NCI-H460 (cell line): Measurements from ENCODE around the gene C2orf81. TPM values are rescaled to one million over a fixed set of nuclear protein-coding genes. Genes with fewer than 3 reads are reported as not detected.

Experiments
- DNase-seq: peaks from one replicate; pipeline ENCODE4 v3.0.0-alpha.2; 2016; ENCODE audit warnings: low read depth; ENCODE audit errors: extremely low read depth
- total RNA-seq: library from RNA; depleted of rRNA; stranded (reverse); fragments of >200 nt; shearing (Covaris generic); gene quantifications from 2 replicates; pipeline ENCODE4 v1.2.3, GENCODE V29; 2014

Gene C2orf81
- total RNA-seq, 1 experiment from 2014 or later, result 1.2 TPM

DNA sequence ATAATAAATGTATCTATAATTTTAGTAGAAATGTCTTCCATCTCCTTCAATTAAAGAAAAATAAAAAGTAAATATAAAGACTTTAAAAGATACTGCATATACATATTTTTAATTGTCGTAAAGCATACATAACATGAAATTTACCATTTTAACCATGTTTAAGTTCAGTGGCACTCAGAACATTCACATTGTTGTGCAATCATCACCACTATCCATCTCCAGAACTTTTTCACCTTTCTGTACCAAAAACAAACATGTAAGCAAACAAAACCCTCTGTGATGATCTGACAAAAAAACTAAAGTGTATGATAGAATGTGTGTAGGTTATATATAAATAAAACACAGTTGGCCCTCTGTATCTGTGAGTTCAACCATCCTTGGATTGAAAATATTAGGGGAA lies 27.9 kb downstream of the C2orf81 start:
- DNase-seq, result no peak

DNA sequence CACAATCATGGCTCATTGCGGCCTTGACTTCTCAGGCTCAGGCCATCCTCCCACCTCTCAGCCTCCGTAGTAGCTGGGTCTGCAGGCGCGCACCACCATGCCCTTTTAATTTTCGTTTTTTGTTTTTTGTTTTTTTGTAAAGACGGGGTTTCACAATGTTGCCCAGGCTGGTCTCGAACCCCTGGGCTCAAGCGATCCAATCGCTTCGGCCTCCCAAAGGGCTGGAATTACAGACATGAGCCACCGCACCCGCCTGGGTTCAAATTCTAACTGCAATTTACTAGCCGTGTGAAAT lies 29.0 kb downstream of the C2orf81 start:
- no peak for DNase-seq

DNA sequence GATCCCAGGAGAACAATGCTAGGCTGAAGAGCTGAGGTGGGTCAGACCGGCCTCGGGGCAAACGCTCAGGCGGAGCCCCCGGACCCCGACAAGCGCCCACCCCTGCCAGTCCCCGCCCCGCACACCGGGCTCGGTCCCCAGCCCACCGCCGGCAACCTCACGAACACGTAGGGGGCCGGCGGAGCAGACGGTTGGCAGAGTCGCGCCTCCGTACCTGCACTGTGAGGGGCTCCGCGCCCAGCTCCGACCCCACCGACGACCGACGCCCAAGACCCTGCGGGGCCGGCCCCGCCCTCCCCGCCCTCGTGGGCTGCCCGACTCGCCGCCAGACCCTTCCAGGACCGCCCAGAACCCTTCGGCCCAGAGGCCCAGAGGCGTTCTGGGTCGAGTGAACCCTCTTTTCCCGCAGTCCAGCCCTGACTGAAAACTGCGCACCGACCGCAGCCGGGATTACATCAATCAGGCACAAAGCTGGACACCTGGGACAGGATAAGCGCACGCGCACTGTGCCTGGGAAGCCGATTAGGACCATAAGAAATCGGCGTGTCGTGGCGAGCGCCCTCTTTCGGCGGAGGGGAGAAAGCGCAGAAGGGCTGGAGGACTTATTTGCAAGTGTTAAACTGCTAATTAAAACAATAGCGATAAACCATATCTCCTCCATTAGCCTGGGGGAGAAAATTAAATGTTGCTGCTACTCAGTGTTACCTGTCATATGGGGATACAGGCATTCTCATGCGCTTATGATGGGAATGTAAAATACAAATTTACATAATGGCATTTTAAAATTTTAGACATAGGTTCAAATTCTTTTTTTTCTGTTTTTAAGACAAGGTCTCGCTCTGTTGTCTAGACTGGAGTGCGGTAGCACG lies 29.6 kb downstream of the C2orf81 start:
- DNase-seq, result peak; percentile 92

DNA sequence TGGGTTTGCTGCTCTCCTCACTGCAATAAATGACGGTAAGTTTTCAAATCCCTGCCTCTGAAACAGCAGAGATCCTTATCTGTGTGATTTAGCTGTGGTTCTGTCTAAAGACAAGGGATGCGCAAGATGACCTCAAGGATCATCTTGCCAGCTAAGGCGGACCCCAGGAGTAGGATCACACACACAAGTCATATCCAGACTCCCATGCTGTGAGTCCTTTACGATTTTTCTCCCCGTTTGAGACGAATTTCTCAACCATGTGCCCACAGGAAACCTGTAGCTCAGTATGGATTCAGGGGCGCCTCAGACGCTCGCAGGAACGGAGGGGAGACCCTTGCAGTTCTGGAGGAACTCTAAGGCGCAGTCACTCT lies 30.2 kb downstream of the C2orf81 start:
- no peak for DNase-seq

DNA sequence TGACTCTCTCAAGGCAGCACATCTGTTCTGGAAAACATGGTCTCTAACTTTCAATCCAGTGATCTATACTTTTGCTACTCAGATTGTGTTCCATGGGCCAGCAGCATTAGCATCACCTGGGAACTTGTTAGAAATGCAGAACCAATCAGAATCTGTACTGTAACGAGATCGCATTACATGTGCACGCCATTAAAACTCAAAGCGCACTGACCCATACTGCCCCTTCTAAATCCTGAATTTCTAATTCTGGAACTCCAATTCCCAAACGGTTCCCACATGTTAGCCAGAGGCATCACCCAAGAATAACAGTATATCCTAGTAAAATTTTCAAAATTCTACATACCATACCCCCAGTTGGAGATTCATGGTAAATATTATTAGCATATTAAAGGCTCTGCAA lies 30.8 kb downstream of the C2orf81 start:
- no peak for DNase-seq

DNA sequence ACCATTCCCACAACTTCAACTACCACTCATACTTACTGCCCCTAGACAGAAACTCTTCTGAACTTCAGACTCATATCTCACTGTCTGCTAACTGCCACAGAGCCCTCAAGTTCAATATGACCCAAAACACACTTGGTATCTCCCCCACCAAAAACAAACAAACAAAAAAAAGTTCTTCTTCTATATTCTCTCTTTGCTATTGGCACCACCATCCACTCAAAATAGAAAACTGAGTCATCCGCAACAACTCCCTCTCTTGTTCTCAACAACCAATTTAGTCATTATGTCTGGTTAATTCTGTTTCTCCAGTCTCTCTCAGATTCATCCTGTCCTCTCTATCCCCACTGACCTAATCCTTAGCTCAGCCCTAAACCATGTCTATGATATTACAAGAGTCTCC lies 34.1 kb downstream of the C2orf81 start:
- no peak for DNase-seq

DNA sequence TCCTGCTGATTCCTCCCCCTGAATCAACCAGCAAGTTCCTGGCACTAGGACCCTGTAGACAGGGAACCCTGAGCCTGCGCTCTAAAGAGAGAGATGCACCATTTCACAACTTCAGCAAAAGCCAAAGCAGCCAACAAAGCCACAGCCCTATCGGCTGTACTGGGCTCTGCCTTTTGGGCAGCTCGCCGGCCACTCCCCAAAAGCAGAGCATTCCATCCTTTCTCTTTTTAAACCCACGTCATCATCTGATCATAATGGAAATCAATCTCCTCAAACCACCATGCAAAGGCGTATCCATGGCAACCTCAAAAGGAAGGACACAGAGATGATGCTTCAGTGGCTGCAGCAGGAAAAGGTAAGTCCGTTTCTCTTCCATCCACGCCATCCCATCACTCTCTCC lies 36.0 kb downstream of the C2orf81 start:
- DNase-seq, result no peak

DNA sequence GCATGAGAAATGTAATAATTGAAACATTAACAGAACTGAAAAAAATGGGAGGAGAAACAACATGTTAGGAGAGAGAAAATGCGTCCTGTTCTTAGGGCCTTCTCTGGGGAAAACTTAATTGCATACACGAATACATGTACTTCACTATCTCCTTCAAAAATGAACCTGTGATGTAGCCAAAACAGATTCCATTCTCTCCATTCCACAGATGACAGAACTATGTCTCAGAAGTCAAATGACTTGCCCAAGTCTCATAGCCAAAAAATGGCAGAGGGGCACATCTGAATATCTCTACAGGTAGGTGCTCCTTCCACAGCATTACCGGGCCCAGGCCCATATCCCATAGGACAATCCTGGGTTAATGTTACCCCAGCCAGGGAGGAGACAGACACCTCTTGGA lies 37.4 kb downstream of the C2orf81 start:
- DNase-seq, result no peak

DNA sequence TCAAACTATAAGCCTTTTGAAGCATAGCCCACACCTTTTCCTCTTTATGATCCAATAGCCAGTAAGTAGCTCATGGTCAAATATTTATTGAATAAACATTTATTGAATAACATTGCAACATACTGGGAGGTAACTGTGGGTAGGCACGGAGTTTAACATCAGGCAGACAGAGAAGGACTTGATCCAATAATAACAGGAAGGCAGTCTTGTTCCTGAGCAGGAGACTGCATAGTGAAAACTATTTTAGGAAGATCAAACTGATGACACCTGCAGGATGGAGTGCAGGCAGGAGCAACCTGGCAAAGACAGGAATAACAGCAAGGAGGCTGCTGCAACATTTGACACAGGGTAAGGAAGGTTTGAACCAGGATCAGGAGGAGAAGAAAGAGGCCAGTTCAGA lies 38.2 kb downstream of the C2orf81 start:
- DNase-seq, result no peak

DNA sequence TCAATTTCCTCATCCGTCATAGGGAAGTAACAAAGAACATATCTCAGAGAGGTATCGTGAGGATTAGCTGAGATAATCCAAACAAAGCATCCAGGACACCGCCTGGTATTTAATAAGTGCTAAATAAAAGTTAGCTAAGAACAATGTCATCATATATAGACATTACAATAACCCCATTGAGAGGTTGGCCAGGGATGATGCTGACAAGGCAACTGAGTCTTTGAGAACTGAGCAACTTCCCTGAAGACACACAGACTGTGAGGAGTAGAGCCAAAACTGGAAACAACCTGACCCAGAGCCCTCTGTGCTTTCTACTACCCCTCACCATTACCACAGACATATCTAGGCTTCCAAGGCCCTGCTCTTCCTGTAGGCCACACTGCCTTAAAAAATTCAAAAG lies 39.7 kb downstream of the C2orf81 start:
- no peak for DNase-seq

DNA sequence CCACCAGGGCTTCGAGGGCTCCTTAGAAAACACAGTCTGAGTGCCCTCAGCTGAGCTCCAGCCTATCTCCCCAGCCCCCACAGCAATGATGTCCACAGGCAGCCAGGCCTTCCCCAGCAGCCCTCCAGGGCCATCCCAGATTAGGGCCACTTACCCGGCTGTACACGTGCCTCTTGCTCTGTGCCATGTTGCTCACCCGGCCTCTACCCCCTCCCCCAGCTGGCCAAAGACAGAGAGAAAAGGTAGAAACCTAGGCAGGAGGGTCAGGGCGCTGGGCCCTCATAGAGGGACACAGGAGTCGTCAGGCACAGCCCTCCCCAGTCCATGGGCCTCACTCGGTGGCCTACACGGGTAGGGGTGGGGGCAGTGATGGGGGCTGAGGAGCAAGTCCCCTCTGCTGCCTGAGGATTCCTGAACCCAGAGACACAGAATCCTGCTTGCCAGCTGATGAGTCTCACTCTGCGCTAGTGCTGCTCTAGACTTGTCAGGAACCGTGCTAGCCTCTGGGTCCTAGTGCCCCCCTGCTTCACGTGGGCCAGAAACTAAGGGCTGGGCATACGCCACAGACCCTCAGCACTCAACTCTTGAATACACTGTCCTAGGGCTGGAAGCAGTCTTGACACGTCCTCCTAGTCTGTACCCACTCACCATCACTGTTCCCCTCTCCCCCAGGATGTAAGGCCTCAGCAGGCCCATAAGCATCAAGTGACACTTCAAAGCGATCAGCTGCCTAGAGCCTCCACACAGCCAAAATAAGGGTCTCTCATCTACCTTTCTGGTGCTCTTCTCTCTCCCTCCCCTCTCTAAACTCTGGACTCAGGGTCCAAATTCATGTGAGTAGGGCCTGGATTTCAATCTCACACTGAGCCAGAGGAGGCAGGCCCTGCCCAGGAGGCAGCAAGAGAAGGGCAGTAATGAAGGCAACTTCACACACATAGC lies 41.3 kb downstream of the C2orf81 start, which contains the start of gene DCTN1:
DCTN1 (minus strand) TSS at position 461 of the 939 bp plus-strand sequence; CDS start at position 187, 274 bp downstream.
- DNase-seq, result peak; percentile 16

DNA sequence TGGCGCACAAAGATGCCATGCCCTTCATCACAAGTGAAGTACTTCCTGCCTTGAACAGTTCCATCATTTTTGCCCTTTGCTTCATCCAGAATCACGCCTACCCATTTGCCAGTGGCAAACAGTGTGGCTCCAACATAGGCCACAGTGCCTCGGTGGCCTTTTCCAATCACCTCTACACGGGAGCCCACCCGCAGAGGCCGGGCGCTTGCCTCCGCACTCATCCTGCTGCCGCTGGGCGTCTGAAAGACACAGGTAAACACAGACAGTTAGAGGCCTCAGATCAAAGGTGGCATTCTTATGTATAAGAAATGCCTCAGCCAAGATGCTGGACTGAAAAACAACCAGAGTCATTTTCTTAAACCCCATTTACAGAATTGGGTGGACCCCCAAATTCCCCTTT lies 43.4 kb downstream of the C2orf81 start:
- DNase-seq, result no peak

DNA sequence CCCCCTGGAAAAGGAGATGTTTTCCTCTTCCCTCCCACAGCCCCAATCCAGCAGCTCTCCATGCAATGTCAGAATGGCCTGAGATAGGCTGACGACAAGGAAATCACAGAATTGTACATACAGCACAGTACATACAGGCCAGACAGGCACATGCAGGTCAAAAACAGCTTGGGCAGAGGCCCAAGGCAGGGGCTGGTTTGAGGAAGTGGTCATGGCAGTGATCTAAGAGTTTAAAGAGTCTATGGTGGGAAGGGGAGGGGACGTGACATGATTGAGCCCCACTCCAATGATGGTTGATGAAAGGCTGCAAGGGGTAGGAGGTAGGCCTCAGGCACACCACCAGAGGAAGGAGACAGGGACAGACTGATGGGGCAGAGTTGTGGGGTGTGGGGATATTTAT lies 45.6 kb downstream of the C2orf81 start:
- no peak for DNase-seq

DNA sequence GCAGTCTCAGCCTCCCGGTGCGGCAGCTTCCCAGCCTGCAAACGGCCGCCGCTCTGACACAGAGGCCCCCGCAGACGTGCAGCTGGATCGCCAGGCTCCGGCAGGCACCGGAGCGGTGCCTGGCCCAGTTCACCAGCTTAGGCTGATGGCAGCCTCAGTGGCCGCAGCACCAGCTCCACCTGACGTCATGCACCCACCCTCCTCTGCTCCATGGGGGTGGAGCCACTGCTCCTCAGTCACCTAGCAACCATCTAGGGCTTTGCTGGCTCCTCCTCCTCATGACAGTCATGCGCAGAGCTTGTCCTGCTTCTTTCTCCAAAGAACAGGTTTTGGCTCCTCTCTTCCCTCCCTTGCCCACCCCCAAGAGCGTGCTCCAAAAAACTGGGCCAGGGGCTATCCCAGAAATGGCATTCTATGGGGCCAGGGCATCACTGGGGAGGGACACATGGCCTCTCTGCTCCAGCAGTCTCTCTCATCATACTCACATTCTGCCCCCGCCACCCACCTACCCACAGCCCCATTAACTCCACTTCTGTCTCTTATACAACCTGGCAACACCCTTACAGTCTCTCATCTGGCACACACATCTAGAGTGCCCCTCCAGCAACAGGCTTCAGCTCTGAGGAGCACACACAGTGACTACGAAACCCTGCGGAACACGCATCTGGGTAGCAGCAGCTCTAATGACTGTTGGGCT lies 46.8 kb downstream of the C2orf81 start:
- DNase-seq, result no peak

DNA sequence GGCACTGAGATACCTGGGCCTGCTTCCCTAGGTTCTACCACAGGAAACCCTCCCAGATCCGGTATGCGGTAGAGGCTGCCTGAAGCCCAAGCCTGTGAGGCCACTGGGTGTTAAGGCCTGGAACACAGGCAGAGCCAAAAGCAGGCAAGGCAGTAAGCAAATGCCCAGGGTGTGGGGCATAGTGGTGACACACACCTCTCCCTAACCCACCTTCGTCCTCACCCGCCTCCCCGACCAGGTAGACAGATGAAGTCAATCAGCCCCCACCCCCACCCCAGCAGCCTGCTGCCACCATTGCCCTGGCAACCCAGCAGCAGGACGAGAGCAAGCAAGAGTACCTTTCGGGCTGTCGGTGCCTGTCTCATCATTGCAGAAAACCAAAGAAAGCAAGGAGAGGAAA lies 47.4 kb downstream of the C2orf81 start:
- DNase-seq, result no peak

DNA sequence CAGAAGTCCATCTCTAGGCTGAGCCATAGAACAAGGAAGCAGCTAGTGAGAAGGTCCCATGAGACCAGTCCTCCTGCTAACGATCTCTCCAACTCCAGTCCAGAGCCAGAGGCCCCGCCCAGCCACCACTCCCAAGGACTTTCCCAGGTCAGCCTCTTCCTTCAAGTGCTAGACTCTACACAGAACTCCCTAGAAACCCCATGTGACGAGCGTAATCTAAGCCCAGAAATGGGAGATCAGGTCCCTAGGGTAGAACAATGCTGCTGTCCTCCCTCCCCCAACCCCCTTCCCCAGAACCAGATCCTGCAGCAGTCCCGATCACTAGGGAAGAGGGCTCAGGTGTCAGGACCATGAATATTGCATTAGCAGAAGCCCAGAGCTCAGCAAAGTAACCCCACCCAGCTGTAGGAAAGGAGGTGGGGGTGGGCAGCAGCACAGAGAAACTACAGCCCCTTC lies 48.2 kb downstream of the C2orf81 start:
- no peak for DNase-seq

DNA sequence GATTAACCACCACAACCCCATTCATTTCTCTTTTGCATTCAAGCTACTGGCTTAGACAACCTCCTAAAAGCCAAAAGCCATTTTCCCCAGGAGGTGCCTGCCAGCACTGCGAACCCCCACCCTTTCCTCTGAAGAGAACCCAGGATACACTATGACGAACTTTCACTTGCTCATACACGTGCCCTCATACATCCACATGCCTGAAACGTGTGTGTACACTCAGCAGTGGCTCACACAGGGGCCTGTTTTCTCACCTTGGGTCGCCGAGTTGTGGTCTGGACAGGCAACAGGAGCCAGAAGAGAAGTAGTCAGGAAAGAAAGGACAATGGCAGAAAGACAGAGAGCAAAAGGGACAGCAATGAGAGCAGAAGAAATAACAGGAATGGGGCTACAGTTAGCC lies 48.7 kb downstream of the C2orf81 start:
- no peak for DNase-seq

DNA sequence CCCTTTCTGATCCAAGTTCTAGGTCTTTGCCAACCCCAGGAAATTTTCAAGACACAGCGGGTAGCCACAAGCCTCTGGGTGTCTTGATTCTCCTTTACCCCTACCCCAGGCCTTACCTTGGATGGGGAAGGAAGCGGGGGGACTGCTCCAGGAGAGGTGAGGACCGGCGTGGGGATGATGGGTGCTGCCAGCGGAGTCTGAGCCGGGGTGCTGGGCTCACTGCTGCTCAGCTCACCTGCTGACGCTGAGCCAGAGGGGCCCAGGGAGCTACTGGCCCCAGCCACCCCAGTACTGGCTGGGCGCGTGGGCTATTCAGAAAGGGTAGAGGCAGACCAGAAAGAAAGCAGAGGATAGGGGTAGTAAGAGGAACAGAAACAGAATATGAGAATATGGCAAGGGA lies 50.0 kb downstream of the C2orf81 start:
- DNase-seq, result no peak

DNA sequence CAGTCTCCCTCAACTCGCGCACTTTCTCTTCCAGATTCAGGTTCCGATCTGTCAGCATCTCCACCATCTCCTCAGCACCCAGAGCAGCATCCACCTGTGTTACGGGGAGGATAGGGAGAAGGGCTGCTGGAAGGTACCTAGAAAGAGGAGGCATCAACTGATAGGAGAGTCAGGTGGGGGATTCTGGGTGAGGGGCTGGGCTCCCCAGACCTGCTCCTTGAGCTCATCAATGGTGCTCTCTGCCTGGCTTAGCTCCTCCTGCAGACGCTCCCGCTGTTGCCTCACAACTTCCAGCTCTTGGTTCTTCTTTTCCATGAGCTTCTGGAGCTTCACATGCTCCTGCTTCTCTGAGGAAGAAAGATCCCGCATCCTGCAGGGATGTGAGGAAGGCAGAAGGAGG lies 51.4 kb downstream of the C2orf81 start:
- DNase-seq, result no peak

DNA sequence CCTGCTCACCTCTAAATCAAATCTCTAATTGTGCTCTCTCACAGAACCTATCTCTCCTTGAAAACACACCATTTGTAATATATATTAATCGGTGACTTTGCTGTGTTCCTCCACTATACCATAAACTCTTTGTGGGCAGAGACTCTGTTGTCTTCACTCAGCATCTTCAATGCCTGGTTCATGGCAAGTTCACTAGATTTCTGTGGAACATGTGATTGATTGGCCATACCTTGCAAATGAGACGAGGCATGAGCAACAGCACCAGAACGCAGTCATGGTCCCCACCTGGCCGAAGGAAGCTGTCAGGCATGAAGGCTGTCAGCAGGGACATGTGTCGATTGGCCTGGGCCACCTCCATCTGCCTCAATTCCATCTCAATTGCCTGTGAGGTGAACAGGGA lies 52.9 kb downstream of the C2orf81 start:
- DNase-seq, result no peak

DNA sequence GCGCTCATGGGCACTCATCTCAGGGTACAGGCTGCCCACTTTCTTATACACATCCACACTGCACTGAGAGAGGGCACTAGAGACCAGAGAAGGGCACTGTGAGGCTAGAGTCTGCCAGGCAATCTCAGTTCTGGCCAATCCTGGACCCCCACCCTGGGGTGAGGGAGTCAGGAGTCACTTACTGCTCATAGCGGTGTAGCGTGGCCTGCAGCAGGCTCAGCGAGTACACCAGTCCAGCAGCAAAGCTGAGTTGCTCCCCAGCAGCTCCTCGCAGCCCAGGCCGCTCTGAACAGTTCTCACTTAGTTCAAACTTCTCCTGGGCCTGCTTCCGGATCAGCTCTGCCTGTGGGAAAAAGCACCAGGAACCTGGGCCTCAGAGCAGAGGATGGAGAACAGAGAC lies 53.6 kb downstream of the C2orf81 start:
- no peak for DNase-seq
